ENCODE data around the gene SLC13A1.
"Not testable (repeated sequence)": the region's sequence is repeated elsewhere in the genome, so short reads cannot be mapped to it uniquely, and the experiment has no call there.

DNA sequence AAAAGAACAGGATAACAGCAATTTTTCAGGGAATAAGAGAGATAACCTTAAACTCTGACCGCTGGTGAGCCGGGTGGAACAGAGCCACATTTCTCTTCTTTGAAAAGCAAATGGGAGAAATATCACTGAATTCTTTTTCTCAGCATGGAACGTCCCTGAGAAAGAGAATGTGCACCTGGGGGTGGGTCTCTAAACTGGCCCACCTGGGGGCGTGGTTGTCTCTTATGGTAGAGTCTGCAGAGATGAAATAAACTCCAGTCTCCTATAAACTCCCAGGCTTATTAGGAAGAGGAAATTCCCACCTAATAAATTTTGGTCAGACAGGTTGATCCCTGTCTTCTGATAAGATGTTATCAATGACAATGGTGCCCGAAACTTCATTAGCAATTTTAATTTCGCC, 27.9 kb upstream of the SLC13A1 start:
- TF ChIP-seq, protein P1, sequence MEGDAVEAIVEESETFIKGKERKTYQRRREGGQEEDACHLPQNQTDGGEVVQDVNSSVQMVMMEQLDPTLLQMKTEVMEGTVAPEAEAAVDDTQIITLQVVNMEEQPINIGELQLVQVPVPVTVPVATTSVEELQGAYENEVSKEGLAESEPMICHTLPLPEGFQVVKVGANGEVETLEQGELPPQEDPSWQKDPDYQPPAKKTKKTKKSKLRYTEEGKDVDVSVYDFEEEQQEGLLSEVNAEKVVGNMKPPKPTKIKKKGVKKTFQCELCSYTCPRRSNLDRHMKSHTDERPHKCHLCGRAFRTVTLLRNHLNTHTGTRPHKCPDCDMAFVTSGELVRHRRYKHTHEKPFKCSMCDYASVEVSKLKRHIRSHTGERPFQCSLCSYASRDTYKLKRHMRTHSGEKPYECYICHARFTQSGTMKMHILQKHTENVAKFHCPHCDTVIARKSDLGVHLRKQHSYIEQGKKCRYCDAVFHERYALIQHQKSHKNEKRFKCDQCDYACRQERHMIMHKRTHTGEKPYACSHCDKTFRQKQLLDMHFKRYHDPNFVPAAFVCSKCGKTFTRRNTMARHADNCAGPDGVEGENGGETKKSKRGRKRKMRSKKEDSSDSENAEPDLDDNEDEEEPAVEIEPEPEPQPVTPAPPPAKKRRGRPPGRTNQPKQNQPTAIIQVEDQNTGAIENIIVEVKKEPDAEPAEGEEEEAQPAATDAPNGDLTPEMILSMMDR (IDR thresholded peaks at IDR 0.05) = not testable (repeated sequence)
- TF ChIP-seq EP300, POLR2A (IDR thresholded peaks at IDR 0.05): not testable (repeated sequence)
